Measurements from ENCODE around the gene TRMO. TPM values are rescaled to one million over a fixed set of nuclear protein-coding genes. Genes with fewer than 3 reads are reported as not detected.

The TRMO gene
- total RNA-seq, 1 experiment from 2014 or later: 22.5 TPM

DNA sequence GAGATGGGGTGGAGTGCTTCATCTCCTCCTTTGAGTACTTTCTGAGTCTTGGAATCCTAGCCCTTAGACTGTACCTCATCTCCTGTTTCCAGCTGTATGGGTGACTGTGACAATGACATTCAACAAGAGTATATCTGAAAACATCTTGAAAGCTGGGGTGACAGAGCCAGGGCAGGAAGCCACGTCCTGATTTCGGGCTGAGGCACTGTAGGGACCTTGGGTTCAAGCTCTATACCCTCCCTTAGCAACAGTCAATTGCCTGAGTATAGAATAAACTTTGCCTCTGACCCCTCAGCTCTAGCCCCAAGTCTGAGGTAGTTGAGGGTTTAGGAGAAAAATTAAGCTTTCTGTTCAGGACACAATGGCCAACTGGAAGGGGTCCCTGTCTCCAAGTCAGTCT is 63.0 kb downstream of the TRMO start:
- no peak for DNase-seq (ENCODE audit: low spot score)

GRCh38 chr9:97858826-97859225 is 63.5 kb downstream of the TRMO start:
- no peak for DNase-seq (ENCODE audit: low spot score)

DNA sequence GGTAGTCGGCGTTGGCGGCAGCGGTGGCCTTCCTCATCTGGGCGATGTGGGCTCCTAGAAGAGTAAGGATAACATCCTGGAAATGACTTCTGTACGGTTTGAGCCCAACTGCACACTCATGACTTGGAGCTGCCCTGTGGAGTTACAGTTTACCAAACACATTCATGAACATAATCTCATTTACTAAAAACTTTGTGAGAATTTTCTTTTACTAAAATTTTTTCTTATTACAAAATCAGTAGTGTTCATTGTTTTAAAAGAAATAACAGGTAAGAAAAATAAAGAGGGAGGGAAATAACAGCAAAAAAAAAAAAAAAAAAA is 63.9 kb downstream of the TRMO start:
- DNase-seq (ENCODE audit: low spot score): no peak

DNA sequence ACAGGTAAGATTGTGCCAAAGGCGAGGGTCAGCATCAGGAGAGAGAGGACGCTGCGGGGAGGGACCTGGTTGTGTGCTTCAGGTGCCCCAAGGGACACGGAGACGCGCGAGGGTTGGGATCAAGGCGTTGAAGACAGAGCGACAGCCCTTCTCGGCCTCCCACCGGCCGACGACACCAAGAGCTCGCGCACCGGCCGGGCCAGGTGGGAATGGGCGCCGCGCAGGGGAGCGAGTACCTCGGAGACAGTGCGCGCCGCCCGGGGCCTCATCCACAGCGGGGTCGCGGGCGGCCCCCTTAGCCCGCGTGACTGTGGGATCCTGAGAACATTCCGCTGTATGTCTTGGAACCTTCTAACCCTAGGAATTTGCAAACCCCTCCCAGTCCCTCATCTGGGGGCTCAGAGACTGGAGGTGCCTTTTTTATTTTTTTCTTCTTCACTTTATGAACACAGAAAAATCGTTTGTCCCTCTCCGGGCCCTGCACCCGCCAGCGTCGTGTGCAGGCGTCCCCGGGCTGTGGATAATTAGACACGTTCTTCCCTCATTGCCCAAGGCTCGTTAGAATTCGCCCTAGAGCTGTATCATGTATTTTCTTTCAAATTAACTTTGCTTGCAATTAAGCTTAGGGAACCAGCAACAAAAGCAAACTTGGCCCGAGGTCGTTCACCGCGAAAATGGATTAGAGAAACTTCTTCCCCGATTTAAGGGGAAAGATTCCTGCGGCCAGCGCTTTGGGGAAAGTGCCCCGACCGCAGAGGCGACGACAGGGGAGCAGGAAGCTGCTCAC is 64.5 kb downstream of the TRMO start:
- no peak for DNase-seq (ENCODE audit: low spot score)

DNA sequence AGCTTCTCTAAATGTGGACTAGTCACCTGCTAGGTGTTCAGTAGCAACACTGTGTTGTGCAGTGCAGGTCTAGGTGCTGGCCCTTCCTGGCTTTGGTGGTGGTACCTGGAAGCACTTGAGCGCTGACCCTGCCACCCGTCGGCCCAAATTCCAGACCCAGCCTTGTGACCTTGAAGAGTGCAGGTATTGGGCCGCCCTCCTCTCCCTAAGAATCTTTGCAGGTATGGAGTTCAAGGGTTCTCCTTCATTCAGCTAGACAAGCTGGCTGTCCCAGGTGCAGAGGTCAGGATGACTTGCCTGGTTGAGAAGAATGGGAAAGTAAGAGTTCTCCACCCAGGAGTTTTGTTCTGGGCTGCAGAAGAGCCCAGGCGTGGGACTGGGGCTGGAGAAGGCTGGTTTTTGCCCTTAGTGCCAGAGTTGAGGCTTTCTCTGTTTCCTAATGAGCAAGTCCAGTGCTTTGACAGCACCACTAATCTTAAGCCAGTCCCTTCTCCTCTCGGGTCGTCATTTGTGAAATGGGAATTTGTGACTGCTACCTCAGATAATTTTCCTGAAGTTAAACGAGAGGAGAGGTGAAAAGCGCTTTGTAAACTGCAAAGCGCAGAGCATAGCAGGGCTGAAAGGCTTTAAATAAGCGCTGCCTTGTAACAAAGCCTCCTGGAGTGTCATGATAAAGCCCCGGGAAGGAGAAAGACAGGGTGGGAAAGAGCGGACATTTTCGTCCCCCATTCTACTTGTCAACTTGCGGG is 65.3 kb downstream of the TRMO start:
- no peak for DNase-seq (ENCODE audit: low spot score)

DNA sequence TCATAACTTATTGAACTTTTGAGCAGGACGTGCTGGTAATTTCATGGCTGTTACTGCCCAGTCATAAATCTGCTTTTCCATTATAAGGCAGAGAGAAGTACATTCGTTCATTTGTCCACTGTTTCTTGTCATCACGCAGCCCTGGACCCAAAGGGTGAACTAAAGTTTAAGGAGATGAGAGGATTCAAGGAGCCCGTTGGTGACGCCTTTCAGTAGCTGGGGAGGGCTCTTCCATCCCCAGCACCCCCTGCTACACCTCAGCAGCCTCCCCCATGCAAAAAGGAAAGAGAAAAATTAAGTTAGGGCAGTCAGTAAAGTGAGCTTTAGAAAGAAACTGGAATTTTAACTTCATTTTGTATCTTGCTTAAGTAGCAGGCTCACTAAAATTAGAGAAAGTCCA is 66.4 kb downstream of the TRMO start:
- no peak for DNase-seq (ENCODE audit: low spot score)

GRCh38 chr9:97855486-97855875 is 66.8 kb downstream of the TRMO start:
- no peak for DNase-seq (ENCODE audit: low spot score)

- DNase-seq (ENCODE audit: low spot score): no peak
Observed at GRCh38 chr9:97854696-97855485, 67.4 kb downstream of the TRMO start.

Other genes with a start within 250 kb of the TRMO start
- gene XPA, start 225.2 kb downstream of the TRMO start, total RNA-seq (2014; rRNA removed; shearing (Covaris generic)): 19.1 and 32.3 TPM in 2 replicates
- not detected in 2 replicates for gene FOXE1, start 69.3 kb downstream of the TRMO start, total RNA-seq (2014; rRNA removed; shearing (Covaris generic))
- 0.14 TPM in 1 of 2 replicates, not detected in the other for gene HEMGN, start 15.7 kb upstream of the TRMO start, total RNA-seq (2014; rRNA removed; shearing (Covaris generic))
- gene ANP32B, start 60.8 kb upstream of the TRMO start, total RNA-seq (2014; rRNA removed; shearing (Covaris generic)): 17.3 and 21.2 TPM in 2 replicates
- 153 and 159 TPM in 2 replicates for gene NANS, start 134.2 kb upstream of the TRMO start, total RNA-seq (2014; rRNA removed; shearing (Covaris generic))
- gene TRIM14, start 196.7 kb upstream of the TRMO start, total RNA-seq (2014; rRNA removed; shearing (Covaris generic)): 20.6 and 22.9 TPM in 2 replicates

All from A172 (cell line).